K562 (cell line): ENCODE data around the gene ITPRIPL1.

Experiments used
- CHD1 ChIP-seq: fragments of 200-600 bp; sonication (generic); IDR thresholded peaks from one replicate; pipeline ENCODE4 v1.6.1; 2012; ENCODE audit warnings: mild to moderate bottlenecking, moderate library complexity, low read length, inconsistent platforms
- ELF1 ChIP-seq: fragments of 200-800 bp; sonication (Bioruptor generic); IDR thresholded peaks from 2 replicates; pipeline ENCODE4 v1.6.1; 2016; ENCODE audit warnings: missing genetic modification characterization, missing compliant biosample characterization
- ETV6 ChIP-seq, 3 experiments: fragments of 150-350 bp in 1 of 3; sonication (generic) in 1 of 3; formaldehyde crosslinking in 1 of 3; IDR thresholded peaks; 2 replicates each; pipeline versions ENCODE4 v1.6.1 to v1.8.0; 2014 to 2022; ENCODE audit warnings: borderline replicate concordance in 2 of 3, low read depth in 2 of 3, antibody characterized with exemption in 1 of 3, low read length in 1 of 3, mild to moderate bottlenecking in 1 of 3, missing genetic modification reagents in 1 of 3
- EZH2 ChIP-seq: IDR thresholded peaks from 2 replicates; pipeline ENCODE4 v1.6.1; 2012; ENCODE audit warnings: low read depth, mild to moderate bottlenecking, inconsistent platforms, low read length, borderline replicate concordance
- HDAC2 ChIP-seq: fragments of 450-650 bp; IDR thresholded peaks from 2 replicates; pipeline ENCODE4 v1.6.1; 2016; ENCODE audit warnings: mild to moderate bottlenecking
- KDM1A ChIP-seq, 2 experiments: fragments of 450-650 bp; IDR thresholded peaks; 2 replicates each; pipeline ENCODE4 v1.6.1; 2016; ENCODE audit warnings: mild to moderate bottlenecking in 2 of 2
- RBM25 ChIP-seq: fragments of 200-400 bp; formaldehyde crosslinking; IDR thresholded peaks from 2 replicates; pipeline ENCODE4 v1.6.1; 2018; ENCODE audit warnings: low read length, low read depth, moderate library complexity; ENCODE audit not compliant: severe bottlenecking
- TARDBP ChIP-seq: fragments of 450-650 bp; IDR thresholded peaks from 2 replicates; pipeline ENCODE4 v1.6.1; 2016
- ZNF24 ChIP-seq: fragments of 450-650 bp; IDR thresholded peaks from 2 replicates; pipeline ENCODE4 v1.6.1; 2016
- ZNF699 ChIP-seq: fragments of 250-450 bp; sonication (Bioruptor Pico); IDR thresholded peaks from 2 replicates; pipeline ENCODE4 v1.8.0; 2021; ENCODE audit warnings: mild to moderate bottlenecking, moderate library complexity; ENCODE audit not compliant: insufficient replicate concordance
- TF ChIP-seq, protein P1 (sequence below), 3 experiments: IDR thresholded peaks in 2 of 3; conservative IDR thresholded peaks in 1 of 3; 2 replicates each; pipeline ENCODE4 v1.5.1; 2011 to 2012; ENCODE audit warnings: low read length in 3 of 3, mild to moderate bottlenecking in 3 of 3, control low read depth in 2 of 3, improper control_type of control experiment in 1 of 3, inconsistent platforms in 1 of 3, low read depth in 1 of 3, mixed read lengths in 1 of 3, moderate library complexity in 1 of 3; ENCODE audit not compliant: insufficient read depth in 2 of 3

DNA sequence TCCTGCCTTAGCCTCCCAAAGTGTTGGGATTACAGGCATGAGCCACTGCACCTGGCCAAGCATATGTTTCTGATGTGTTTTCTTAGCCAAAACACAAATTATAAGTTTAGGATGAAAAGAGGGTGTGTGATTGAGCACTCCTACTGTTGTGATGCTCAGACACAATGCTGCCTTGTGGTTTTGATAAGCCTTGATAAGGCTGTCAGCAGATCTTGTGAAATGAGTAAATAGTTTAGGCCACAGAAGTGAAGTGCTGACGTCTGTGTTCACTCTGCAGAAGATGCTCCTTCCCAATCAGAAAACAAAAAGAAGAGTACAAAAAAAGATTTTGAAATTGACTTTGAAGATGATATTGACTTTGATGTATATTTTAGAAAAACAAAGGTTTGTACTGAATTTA, 34.7 kb downstream of the ITPRIPL1 start:
- TF ChIP-seq, protein P1, sequence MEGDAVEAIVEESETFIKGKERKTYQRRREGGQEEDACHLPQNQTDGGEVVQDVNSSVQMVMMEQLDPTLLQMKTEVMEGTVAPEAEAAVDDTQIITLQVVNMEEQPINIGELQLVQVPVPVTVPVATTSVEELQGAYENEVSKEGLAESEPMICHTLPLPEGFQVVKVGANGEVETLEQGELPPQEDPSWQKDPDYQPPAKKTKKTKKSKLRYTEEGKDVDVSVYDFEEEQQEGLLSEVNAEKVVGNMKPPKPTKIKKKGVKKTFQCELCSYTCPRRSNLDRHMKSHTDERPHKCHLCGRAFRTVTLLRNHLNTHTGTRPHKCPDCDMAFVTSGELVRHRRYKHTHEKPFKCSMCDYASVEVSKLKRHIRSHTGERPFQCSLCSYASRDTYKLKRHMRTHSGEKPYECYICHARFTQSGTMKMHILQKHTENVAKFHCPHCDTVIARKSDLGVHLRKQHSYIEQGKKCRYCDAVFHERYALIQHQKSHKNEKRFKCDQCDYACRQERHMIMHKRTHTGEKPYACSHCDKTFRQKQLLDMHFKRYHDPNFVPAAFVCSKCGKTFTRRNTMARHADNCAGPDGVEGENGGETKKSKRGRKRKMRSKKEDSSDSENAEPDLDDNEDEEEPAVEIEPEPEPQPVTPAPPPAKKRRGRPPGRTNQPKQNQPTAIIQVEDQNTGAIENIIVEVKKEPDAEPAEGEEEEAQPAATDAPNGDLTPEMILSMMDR (IDR thresholded peaks at IDR 0.05 in 2 of 3, conservative IDR thresholded peaks at IDR 0.05 in 1 of 3; ENCODE audit: insufficient read depth in 2 of 3, low read depth in 1 of 3, low read length in 3 of 3): no peak
- TF ChIP-seq CHD1 (no peak), TARDBP (no peak), ZNF699 (CRISPR knock-in tag) (no peak), EZH2 (no peak), ELF1 (tag) (no peak), ETV6 (IDR thresholded peaks at IDR 0.05; ENCODE audit: borderline replicate concordance in 1 of 2, low read depth in 2 of 2, low read length in 1 of 2) (no peak), ETV6 (CRISPR knock-in tag; IDR thresholded peaks at IDR 0.05; ENCODE audit: borderline replicate concordance) (no peak), HDAC2 (no peak), ZNF24 (no peak), RBM25 (no peak), KDM1A (IDR thresholded peaks at IDR 0.05) (no peak)
